Measurements from ENCODE around the gene BBC3.

BBC3 gene

GRCh38 chr19:47241919-47242577 lies 11.0 kb upstream of the BBC3 start:
- Histone ChIP-seq H3K27ac (ENCODE audit: low read depth, low read length) (no peak overlapping the region), H3K4me3 (ENCODE audit: low read depth, low read length) (no peak overlapping the region), H3K36me3 (ENCODE audit: control insufficient read depth, insufficient read depth, low read length) (no peaks in the 10 kb centered on the region), H3K9ac (ENCODE audit: low read depth, low read length) (no peak overlapping the region), H3K27me3 (ENCODE audit: control insufficient read depth, insufficient read depth, low read length) (peaks cover 34% of the 10 kb centered on the region), H3K4me1 (ENCODE audit: control insufficient read depth, insufficient read depth, low read length) (peaks cover 16% of the 10 kb centered on the region), H3K9me3 (ENCODE audit: control insufficient read depth, insufficient read depth, low read length) (no peaks in the 10 kb centered on the region)

GRCh38 chr19:47240996-47241918 lies 10.3 kb upstream of the BBC3 start:
- H3K9ac ChIP-seq (ENCODE audit: low read depth, low read length) = no peak overlapping the region
- no peaks in the 10 kb centered on the region for H3K9me3 ChIP-seq (ENCODE audit: control insufficient read depth, insufficient read depth, low read length)
- no peaks in the 10 kb centered on the region for H3K36me3 ChIP-seq (ENCODE audit: control insufficient read depth, insufficient read depth, low read length)
- H3K4me1 ChIP-seq (ENCODE audit: control insufficient read depth, insufficient read depth, low read length) = peaks cover 16% of the 10 kb centered on the region
- peaks cover 34% of the 10 kb centered on the region for H3K27me3 ChIP-seq (ENCODE audit: control insufficient read depth, insufficient read depth, low read length)
- no peak overlapping the region for H3K27ac ChIP-seq (ENCODE audit: low read depth, low read length)
- peak overlapping the region; percentile 26; the same call in 1 of the 2 replicates for H3K4me3 ChIP-seq (ENCODE audit: low read depth, low read length)

- no peak overlapping the region for H3K9ac ChIP-seq (ENCODE audit: low read depth, low read length)
- peaks cover 34% of the 10 kb centered on the region for H3K27me3 ChIP-seq (ENCODE audit: control insufficient read depth, insufficient read depth, low read length)
- H3K4me3 ChIP-seq (ENCODE audit: low read depth, low read length) = peak overlapping the region; percentile 26; the same call in 1 of the 2 replicates
- no peaks in the 10 kb centered on the region for H3K9me3 ChIP-seq (ENCODE audit: control insufficient read depth, insufficient read depth, low read length)
- peaks cover 16% of the 10 kb centered on the region for H3K4me1 ChIP-seq (ENCODE audit: control insufficient read depth, insufficient read depth, low read length)
- no peaks in the 10 kb centered on the region for H3K36me3 ChIP-seq (ENCODE audit: control insufficient read depth, insufficient read depth, low read length)
- no peak overlapping the region for H3K27ac ChIP-seq (ENCODE audit: low read depth, low read length)
These were observed 9.6 kb upstream of the BBC3 start for GRCh38 chr19:47240556-47240955.

GRCh38 chr19:47239610-47240296 lies 8.8 kb upstream of the BBC3 start:
- Histone ChIP-seq H3K27me3 (ENCODE audit: control insufficient read depth, insufficient read depth, low read length) (peaks cover 34% of the 10 kb centered on the region), H3K27ac (ENCODE audit: low read depth, low read length) (no peak overlapping the region), H3K9me3 (ENCODE audit: control insufficient read depth, insufficient read depth, low read length) (no peaks in the 10 kb centered on the region), H3K9ac (ENCODE audit: low read depth, low read length) (no peak overlapping the region), H3K36me3 (ENCODE audit: control insufficient read depth, insufficient read depth, low read length) (no peaks in the 10 kb centered on the region), H3K4me1 (ENCODE audit: control insufficient read depth, insufficient read depth, low read length) (peaks cover 15% of the 10 kb centered on the region), H3K4me3 (ENCODE audit: low read depth, low read length) (peak overlapping the region; percentile 68; the same call in 1 of the 2 replicates)

GRCh38 chr19:47239152-47239551 lies 8.2 kb upstream of the BBC3 start:
- no peaks in the 10 kb centered on the region for H3K9me3 ChIP-seq (ENCODE audit: control insufficient read depth, insufficient read depth, low read length)
- H3K4me3 ChIP-seq (ENCODE audit: low read depth, low read length) = peak overlapping the region; percentile 68
- no peak overlapping the region for H3K9ac ChIP-seq (ENCODE audit: low read depth, low read length)
- H3K27me3 ChIP-seq (ENCODE audit: control insufficient read depth, insufficient read depth, low read length) = peaks cover 34% of the 10 kb centered on the region
- H3K36me3 ChIP-seq (ENCODE audit: control insufficient read depth, insufficient read depth, low read length) = no peaks in the 10 kb centered on the region
- H3K4me1 ChIP-seq (ENCODE audit: control insufficient read depth, insufficient read depth, low read length) = peaks cover 13% of the 10 kb centered on the region
- H3K27ac ChIP-seq (ENCODE audit: low read depth, low read length) = no peak overlapping the region

GRCh38 chr19:47236072-47236675 lies 5.2 kb upstream of the BBC3 start:
- H3K27me3 ChIP-seq (ENCODE audit: control insufficient read depth, insufficient read depth, low read length) = peaks cover 19% of the 10 kb centered on the region
- H3K4me1 ChIP-seq (ENCODE audit: control insufficient read depth, insufficient read depth, low read length) = peaks cover 16% of the 10 kb centered on the region
- H3K9me3 ChIP-seq (ENCODE audit: control insufficient read depth, insufficient read depth, low read length) = no peaks in the 10 kb centered on the region
- no peaks in the 10 kb centered on the region for H3K36me3 ChIP-seq (ENCODE audit: control insufficient read depth, insufficient read depth, low read length)
- no peak overlapping the region for H3K4me3 ChIP-seq (ENCODE audit: low read depth, low read length)
- H3K9ac ChIP-seq (ENCODE audit: low read depth, low read length) = no peak overlapping the region
- H3K27ac ChIP-seq (ENCODE audit: low read depth, low read length) = no peak overlapping the region

- Histone ChIP-seq H3K27ac (ENCODE audit: low read depth, low read length) (no peak overlapping the region), H3K36me3 (ENCODE audit: control insufficient read depth, insufficient read depth, low read length) (no peaks in the 10 kb centered on the region), H3K9ac (ENCODE audit: low read depth, low read length) (no peak overlapping the region), H3K9me3 (ENCODE audit: control insufficient read depth, insufficient read depth, low read length) (no peaks in the 10 kb centered on the region), H3K4me1 (ENCODE audit: control insufficient read depth, insufficient read depth, low read length) (peaks cover 13% of the 10 kb centered on the region), H3K27me3 (ENCODE audit: control insufficient read depth, insufficient read depth, low read length) (peaks cover 10% of the 10 kb centered on the region; the same call in 1 of the 2 replicates), H3K4me3 (ENCODE audit: low read depth, low read length) (no peak overlapping the region)
These were observed 1.6 kb upstream of the BBC3 start for GRCh38 chr19:47232422-47233211.

GRCh38 chr19:47231215-47232054 lies 436 bp upstream of the BBC3 start:
- Histone ChIP-seq H3K36me3 (ENCODE audit: control insufficient read depth, insufficient read depth, low read length) (no peaks in the 10 kb centered on the region), H3K4me3 (ENCODE audit: low read depth, low read length) (peak overlapping the region; percentile 91), H3K27ac (ENCODE audit: low read depth, low read length) (peak overlapping the region; percentile 81), H3K9ac (ENCODE audit: low read depth, low read length) (peak overlapping the region; percentile 23; the same call in 1 of the 2 replicates), H3K4me1 (ENCODE audit: control insufficient read depth, insufficient read depth, low read length) (peaks cover 19% of the 10 kb centered on the region), H3K9me3 (ENCODE audit: control insufficient read depth, insufficient read depth, low read length) (no peaks in the 10 kb centered on the region), H3K27me3 (ENCODE audit: control insufficient read depth, insufficient read depth, low read length) (peaks cover 10% of the 10 kb centered on the region; the same call in 1 of the 2 replicates)

GRCh38 chr19:47230054-47230920 lies 712 bp downstream of the BBC3 start:
- H3K4me3 ChIP-seq (ENCODE audit: low read depth, low read length) = peak overlapping the region; percentile 91
- H3K9ac ChIP-seq (ENCODE audit: low read depth, low read length) = peak overlapping the region; percentile 64
- H3K4me1 ChIP-seq (ENCODE audit: control insufficient read depth, insufficient read depth, low read length) = peaks cover 24% of the 10 kb centered on the region
- no peaks in the 10 kb centered on the region for H3K9me3 ChIP-seq (ENCODE audit: control insufficient read depth, insufficient read depth, low read length)
- no peaks in the 10 kb centered on the region for H3K36me3 ChIP-seq (ENCODE audit: control insufficient read depth, insufficient read depth, low read length)
- H3K27me3 ChIP-seq (ENCODE audit: control insufficient read depth, insufficient read depth, low read length) = peaks cover 10% of the 10 kb centered on the region; the same call in 1 of the 2 replicates
- peak overlapping the region; percentile 85 for H3K27ac ChIP-seq (ENCODE audit: low read depth, low read length)

Measured in HUES48 (cell line).